ENCODE data around the gene CFTR.

CFTR gene

DNA sequence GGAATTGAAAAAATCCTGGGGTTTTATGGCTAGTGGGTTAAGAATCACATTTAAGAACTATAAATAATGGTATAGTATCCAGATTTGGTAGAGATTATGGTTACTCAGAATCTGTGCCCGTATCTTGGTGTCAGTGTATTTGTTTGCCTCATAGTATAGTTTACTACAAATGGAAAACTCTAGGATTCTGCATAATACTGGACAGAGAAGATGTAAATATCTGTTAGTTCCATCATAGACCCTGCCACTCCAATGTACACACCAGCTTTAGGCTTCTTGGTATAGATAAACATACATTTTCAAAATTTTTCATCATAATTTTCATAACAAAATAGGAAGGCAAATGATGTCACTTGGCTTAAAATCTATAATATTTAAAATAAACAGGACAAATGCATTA is 108.1 kb downstream of the CFTR start:
- DNase-seq (ENCODE audit: low spot score) = no peak

GRCh38 chr7:117588352-117588794 is 108.5 kb downstream of the CFTR start:
- no peak for DNase-seq (ENCODE audit: low spot score)

DNA sequence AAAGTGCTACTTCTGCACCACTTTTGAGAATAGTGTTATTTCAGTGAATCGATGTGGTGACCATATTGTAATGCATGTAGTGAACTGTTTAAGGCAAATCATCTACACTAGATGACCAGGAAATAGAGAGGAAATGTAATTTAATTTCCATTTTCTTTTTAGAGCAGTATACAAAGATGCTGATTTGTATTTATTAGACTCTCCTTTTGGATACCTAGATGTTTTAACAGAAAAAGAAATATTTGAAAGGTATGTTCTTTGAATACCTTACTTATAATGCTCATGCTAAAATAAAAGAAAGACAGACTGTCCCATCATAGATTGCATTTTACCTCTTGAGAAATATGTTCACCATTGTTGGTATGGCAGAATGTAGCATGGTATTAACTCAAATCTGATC is 110.4 kb downstream of the CFTR start:
- DNase-seq (ENCODE audit: low spot score) = no peak

GRCh38 chr7:117592011-117592635 is 112.3 kb downstream of the CFTR start:
- DNase-seq (ENCODE audit: low spot score) = no peak

DNA sequence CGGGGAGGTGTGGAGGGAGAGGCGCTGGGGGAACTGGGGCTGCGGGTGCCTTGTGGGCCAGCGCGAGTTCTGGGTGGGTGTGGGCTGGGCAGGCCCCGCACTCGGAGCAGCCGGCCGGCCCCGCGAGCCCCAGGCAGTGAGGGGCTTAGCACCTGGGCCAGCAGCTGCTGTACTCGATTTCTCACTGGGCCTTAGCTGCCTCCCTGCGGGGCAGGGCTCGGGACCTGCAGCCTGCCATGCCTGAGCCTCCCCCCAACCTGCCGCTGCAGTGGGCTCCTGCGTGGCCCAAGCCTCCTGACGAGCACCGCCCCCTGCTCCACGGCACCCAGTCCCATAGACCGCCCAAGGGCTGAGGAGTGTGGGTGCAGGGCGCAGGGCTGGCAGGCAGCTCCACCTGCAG is 116.3 kb downstream of the CFTR start:
- DNase-seq (ENCODE audit: low spot score) = no peak

- no peak for DNase-seq (ENCODE audit: low spot score)
These were observed 117.9 kb downstream of the CFTR start for GRCh38 chr7:117597755-117598154.

- no peak for DNase-seq (ENCODE audit: low spot score)
These were observed 121.1 kb downstream of the CFTR start for GRCh38 chr7:117600911-117601310.

GRCh38 chr7:117603627-117604026 is 123.8 kb downstream of the CFTR start:
- DNase-seq (ENCODE audit: low spot score) = no peak

- DNase-seq (ENCODE audit: low spot score) = no peak
These were observed 125.9 kb downstream of the CFTR start for GRCh38 chr7:117605712-117606111.

- no peak for DNase-seq (ENCODE audit: low spot score)
These were observed 126.3 kb downstream of the CFTR start for GRCh38 chr7:117606132-117606531.

GRCh38 chr7:117610396-117610795 is 130.6 kb downstream of the CFTR start:
- no peak for DNase-seq (ENCODE audit: low spot score)

- DNase-seq (ENCODE audit: low spot score) = no peak
These were observed 132.8 kb downstream of the CFTR start for GRCh38 chr7:117612637-117613036.

DNA sequence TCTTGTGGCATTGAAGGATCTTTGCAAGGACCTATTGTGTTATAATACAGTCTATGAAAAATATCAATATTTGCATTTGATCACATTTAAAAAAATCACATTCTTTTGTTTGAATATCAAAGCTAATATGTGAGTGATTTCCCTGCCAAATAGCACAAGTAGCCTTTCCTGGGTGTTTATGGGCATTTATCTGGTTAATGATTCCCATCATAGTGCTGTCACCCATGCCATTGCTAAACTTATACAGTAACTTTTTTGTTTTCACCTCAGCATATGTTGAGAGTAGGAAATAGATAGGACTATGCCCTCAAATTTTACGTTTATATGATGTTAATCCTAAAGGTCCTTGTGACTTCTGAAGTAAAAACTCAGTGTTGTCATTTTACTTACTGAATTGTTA is 136.9 kb downstream of the CFTR start:
- no peak for DNase-seq (ENCODE audit: low spot score)

DNA sequence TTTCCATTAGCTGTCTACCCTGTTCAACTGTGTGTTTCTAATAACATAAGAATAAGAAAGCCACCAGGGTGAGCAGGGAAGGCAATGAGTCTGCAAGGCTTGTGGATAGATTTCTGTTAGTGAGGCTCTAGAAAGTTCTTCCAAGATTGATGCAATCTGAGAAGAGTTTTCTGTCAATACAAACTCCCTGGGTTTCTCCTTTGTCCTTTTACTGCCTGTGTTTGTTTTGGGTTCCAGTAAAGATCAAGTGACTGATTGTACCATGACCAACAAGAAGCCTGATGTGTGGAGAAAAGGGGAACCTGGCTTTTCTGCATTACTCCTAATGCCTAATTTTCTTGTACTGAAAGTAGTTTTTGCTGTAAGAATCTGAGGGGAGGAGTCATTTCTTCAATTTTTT is 139.9 kb downstream of the CFTR start:
- DNase-seq (ENCODE audit: low spot score) = no peak

DNA sequence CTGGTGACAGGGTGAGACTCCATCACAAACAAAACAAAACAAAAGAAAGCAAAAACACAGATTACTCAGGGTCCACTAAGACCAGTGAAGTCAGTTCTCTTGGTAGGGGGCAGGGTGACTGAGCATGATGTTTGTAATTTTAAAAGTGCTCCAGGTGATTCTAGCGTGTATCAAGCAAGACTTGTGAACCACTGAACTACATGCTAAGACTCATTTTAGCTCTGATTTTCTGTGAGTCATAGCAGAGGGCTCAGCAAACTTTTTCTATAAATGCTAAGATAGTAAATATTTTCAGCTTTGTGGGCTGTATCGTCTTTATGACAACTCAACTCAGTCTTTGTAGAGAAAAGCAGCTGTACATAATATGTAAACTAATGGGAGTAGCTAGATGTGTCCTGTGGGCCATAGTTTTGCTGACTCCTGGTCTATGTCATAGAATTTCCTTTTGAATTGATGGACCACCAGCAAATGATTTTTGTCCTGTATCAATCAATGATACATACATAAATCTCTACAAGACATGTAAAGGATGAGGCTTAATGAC is 141.3 kb downstream of the CFTR start:
- no peak for DNase-seq (ENCODE audit: low spot score)

DNA sequence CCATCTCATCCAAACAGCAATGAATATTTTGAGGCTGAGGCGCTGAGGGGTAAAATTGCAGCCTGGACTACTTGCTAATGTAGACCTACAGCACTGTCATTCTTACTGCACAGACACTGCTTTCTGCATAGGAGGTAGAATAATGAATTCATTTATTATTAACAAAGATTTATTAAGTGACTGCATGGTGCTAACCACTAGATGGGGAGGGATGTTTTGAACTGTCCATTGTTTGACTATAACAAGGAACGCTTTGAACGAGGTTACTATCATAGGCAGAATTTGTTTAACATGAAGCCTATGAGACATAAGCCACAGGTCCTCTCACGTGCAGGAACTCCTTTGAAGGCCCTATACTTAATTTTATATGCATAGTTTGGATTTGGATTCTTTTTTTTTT is 143.8 kb downstream of the CFTR start:
- no peak for DNase-seq (ENCODE audit: low spot score)

- no peak for DNase-seq (ENCODE audit: low spot score)
These were observed 150.7 kb downstream of the CFTR start for GRCh38 chr7:117630501-117630900.

- no peak for DNase-seq (ENCODE audit: low spot score)
These were observed 151.2 kb downstream of the CFTR start for GRCh38 chr7:117630907-117631564.

DNA sequence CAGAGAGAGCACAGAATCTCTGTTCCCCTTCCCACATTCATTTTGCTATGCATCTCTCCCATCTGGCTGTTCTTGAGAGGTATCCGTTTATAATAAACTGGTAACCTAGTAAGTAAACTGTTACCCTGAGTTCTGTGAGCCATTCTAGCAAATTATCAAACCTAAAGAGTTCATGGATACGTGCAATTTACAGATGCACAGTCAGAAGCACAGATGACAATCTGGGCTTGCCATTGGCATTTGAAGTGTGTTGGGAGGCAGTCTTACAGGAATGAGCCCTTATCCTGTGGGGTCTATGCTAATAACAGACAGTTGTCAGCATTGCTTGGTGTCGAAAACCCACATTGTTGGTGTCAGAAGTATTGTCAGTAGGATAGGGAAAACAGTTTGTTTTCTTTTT is 151.8 kb downstream of the CFTR start:
- DNase-seq (ENCODE audit: low spot score) = no peak

GRCh38 chr7:117637937-117638336 is 158.1 kb downstream of the CFTR start:
- DNase-seq (ENCODE audit: low spot score) = no peak

- DNase-seq (ENCODE audit: low spot score) = no peak
These were observed 160.1 kb downstream of the CFTR start for GRCh38 chr7:117639966-117640365.

GRCh38 chr7:117640465-117640864 is 160.6 kb downstream of the CFTR start:
- DNase-seq (ENCODE audit: low spot score) = no peak

DNA sequence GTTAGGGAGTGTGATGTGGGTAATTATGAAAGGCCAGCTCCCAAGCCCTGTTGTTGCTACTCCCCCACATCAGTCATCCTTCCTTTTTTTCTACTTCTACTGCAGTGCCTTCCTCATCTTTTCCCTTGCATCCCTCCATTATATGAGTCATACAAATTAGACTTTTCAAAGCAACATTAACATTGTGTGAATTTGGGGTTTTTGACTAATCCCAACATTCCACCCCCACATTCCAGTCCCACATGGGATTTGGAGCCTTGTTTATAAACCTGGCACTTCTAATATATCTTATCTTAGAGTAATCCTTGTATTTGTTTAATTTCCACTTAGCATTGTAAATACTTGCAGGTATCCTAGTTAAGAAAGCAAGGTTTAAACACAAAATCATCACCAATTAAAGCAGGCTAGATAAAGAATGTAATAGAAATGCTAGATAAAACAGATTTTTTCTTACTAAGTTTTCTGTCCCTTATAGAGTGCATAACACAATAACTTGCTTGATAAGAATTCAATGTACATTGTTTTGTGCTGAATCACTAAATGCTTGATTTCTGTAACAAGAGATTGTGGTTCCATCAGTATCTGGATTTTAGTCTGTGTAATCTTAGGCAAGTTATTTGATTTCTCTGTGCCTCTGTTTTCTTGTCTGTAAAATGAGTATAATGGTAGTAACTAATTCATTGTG is 165.8 kb downstream of the CFTR start:
- no peak for DNase-seq (ENCODE audit: low spot score)
